ENCODE results near the gene FCGR3B.
"Not testable (repeated sequence)": the region's sequence is repeated elsewhere in the genome, so short reads cannot be mapped to it uniquely, and the experiment has no call there.

DNA sequence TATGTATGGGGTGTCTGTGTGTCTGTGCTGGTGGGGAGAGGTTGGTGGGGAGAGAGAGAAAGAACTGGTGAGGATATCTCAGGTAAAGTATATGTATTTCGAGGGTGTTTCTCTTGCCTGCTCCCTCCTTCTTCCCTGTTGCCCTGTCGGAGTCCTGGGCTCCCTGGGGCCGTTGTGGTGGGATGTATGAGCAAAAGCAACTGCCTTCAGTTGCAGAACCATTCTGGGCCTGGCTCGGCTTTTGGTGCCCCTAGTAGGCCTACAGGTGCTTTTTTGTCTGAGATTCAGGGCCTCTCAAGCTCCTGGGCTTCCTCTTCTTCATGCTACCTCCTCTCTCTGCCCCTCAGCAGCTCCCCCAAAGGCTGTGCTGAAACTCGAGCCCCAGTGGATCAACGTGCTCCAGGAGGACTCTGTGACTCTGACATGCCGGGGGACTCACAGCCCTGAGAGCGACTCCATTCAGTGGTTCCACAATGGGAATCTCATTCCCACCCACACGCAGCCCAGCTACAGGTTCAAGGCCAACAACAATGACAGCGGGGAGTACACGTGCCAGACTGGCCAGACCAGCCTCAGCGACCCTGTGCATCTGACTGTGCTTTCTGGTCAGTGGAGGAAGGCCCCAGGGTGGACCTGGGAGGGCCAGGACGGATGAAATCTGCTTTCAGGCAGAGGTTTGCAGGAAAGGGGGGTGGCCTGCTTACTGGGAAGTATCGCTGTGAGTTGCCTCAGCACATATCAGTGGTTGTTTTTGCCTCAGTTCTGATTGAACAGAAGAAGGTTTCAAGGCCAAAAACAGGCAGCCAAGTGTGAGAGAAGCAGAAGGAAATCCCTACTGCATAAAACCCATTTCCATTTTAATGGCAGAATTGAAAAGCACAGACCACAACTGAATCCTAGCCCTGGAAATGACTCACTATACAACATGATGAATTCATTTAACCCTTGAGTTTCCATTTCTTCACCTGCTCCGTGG is 40.4 kb upstream of the FCGR3B start:
- TF ChIP-seq POLR2A, CTCF (IDR thresholded peaks at IDR 0.05): not testable (repeated sequence)

Measured in uterus (tissue), 2 donors.